Retinal pigment epithelial cell (primary cell): ENCODE data around the gene CHST1.

Experiments
- DNase-seq: peaks from one replicate; pipeline ENCODE4 v3.0.0-alpha.2; 2010; ENCODE audit warnings: low read depth
- H3K4me3 ChIP-seq: 2 replicates; pipeline ENCODE4 v1.5.1; 2011; ENCODE audit warnings: mild to moderate bottlenecking, low read length, control low read depth, moderate library complexity
- CTCF ChIP-seq: conservative IDR thresholded peaks from 2 replicates; pipeline ENCODE4 v1.5.1; 2011; ENCODE audit warnings: low read depth, low read length, control low read depth, inconsistent platforms

The CHST1 gene

GRCh38 chr11:45702511-45702910 lies 37.1 kb upstream of the CHST1 start:
- DNase-seq: no peak
- TF ChIP-seq CTCF: no peak
- H3K4me3 ChIP-seq: no peak overlapping the region

- no peak for TF ChIP-seq CTCF
- no peak for DNase-seq
- no peak overlapping the region for H3K4me3 ChIP-seq
Observed at GRCh38 chr11:45698777-45699497, 33.5 kb upstream of the CHST1 start.

- no peak for DNase-seq
- H3K4me3 ChIP-seq: no peak overlapping the region
- TF ChIP-seq CTCF: no peak
Observed at GRCh38 chr11:45692808-45693453, 27.5 kb upstream of the CHST1 start.

- no peak overlapping the region for H3K4me3 ChIP-seq
- no peak for TF ChIP-seq CTCF
- no peak for DNase-seq
Observed at GRCh38 chr11:45688472-45689033, 23.1 kb upstream of the CHST1 start.

GRCh38 chr11:45687836-45688235 lies 22.4 kb upstream of the CHST1 start:
- no peak for DNase-seq
- H3K4me3 ChIP-seq: no peak overlapping the region
- TF ChIP-seq CTCF: no peak

GRCh38 chr11:45685964-45686537 lies 20.6 kb upstream of the CHST1 start:
- no peak for DNase-seq
- no peak overlapping the region for H3K4me3 ChIP-seq
- no peak for TF ChIP-seq CTCF
